Measurements from ENCODE around the gene KCNQ2. TPM values are rescaled to one million over a fixed set of nuclear protein-coding genes. Genes with fewer than 3 reads are reported as not detected.

Gene KCNQ2
- total and polyA plus RNA-seq, 10 of the 15 experiments (the other 5 are each of a cell fraction or from before 2014, with no cell fraction given) = 0.06 to 0.49 (median 0.26) TPM; not detected in 7

DNA sequence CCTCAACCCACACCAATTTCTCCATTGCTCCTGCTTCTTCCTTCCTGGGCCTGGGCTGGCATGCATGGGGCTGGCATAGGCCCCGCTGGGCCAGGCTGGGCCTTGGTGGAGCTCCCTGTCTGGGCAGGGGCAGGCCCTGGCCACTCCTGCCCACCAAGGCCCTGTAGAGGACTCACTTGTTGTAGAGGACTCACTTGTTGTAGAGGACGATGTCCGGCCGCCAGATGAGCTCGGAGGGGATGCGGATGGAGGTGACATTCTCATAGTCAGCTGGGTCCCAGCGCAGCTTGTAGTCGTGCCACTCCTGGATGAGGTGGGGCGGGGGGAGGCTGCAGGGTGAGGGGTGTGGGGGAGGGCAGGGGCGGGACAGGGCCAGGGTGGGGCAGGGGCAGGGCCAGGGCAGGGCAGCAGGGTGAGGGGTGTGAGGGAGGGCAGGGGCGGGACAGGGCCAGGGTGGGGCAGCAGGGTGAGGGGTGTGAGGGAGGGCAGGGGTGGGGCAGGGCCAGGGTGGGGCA is 116.6 kb downstream of the KCNQ2 start (continued):
- TF ChIP-seq BCL11A (IDR thresholded peaks at IDR 0.05; ENCODE audit: low read depth, low read length) (no peak), KAT2A (conservative IDR thresholded peaks at IDR 0.05; ENCODE audit: control insufficient read depth, low read depth, low read length) (no peak), CTCF (IDR thresholded peaks at IDR 0.05 in 2 of 3, conservative IDR thresholded peaks at IDR 0.05 in 1 of 3; ENCODE audit: control insufficient read depth in 2 of 3, extremely low read depth in 1 of 3, insufficient read depth in 1 of 3, low read depth in 3 of 3, low read length in 3 of 3) (no peak), MYB (IDR thresholded peaks at IDR 0.05; ENCODE audit: borderline replicate concordance, low read depth, low read length) (no peak)
- TF ChIP-seq, protein P1, sequence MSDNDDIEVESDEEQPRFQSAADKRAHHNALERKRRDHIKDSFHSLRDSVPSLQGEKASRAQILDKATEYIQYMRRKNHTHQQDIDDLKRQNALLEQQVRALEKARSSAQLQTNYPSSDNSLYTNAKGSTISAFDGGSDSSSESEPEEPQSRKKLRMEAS (IDR thresholded peaks at IDR 0.05; ENCODE audit: low read depth, low read length) = no peak

DNA sequence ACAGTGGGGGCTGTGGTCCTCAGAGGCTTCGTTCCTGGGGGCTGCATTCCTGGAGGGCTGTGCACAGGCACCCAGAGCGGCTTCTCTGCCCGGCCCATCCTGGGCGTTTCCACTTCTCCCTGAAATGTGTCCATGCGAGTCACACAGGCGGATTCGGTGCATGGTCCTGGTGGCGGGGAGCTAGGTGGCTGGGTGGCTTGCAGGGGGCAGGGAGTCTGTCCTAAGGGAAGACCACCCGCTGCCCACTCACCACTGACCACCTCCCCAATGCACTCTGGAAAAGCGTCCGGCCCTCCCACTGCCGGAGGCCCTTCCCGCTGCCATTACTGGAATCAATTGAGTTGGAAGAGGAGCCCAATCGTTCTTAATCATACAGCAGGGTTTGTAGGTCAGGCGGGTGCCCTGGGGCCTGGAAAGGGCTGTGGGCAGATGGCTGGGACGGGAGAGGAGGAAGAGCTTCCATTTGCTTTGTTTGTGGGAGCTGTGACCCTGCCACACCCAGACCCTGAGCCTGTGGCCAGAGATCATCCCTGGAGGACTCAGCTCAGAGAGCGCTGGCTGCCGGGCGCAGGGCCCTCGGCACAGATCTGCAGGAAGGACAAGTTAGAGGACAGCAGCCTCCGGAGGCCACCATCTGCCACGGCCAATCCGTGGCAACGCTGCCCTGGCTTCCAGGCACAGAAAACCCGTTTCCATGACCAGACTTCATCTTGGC is 117.7 kb downstream of the KCNQ2 start:
- DNase-seq (ENCODE audit: low read depth, low spot score) (no peak), FAIRE-seq (no peak), ATAC-seq (no peak)
- no peak overlapping the region for H3K27ac ChIP-seq (ENCODE audit: control insufficient read depth, insufficient read depth)
- H3K9me3 ChIP-seq (replicated peaks; ENCODE audit: control insufficient read depth, insufficient read depth, low read length) = no peaks in the 10 kb centered on the region; the same call in 2 of the 3 replicates
- ChIA-PET CTCF (no interaction called here), POLR2A (no interaction called here), RAD21 (ENCODE audit: unreplicated experiment) (no interaction called here), SMC1A (ENCODE audit: uncharacterized antibody, unreplicated experiment) (no interaction called here)
- H3K9ac ChIP-seq (ENCODE audit: control insufficient read depth, insufficient read depth, low read length) = no peak overlapping the region
- H3K4me2 ChIP-seq (ENCODE audit: control insufficient read depth, insufficient read depth) = no peak overlapping the region
- no peak for TF ChIP-seq TCF7 (IDR thresholded peaks at IDR 0.05; ENCODE audit: borderline replicate concordance)
- no peak for TF ChIP-seq STAT3 (IDR thresholded peaks at IDR 0.05; ENCODE audit: low read depth, low read length)
- TF ChIP-seq CTCF (IDR thresholded peaks at IDR 0.05 in 2 of 3, conservative IDR thresholded peaks at IDR 0.05 in 1 of 3; ENCODE audit: control insufficient read depth in 2 of 3, extremely low read depth in 1 of 3, insufficient read depth in 1 of 3, low read depth in 3 of 3, low read length in 3 of 3) = no peak
- H4K20me1 ChIP-seq (ENCODE audit: control insufficient read depth, insufficient read depth) = no peaks in the 10 kb centered on the region
- no TSS peak for BruUV-seq (replicated peaks)
- no peaks in the 10 kb centered on the region for H3K4me1 ChIP-seq (ENCODE audit: control insufficient read depth, insufficient read depth, low read length)
- in situ Hi-C loops (cut with MboI) = no loop called here
- intact Hi-C loops (cut with micrococcal nuclease; ENCODE audit: unreplicated experiment) = no loop called here
- H3K79me2 ChIP-seq (ENCODE audit: control insufficient read depth, insufficient read depth, low read length) = no peaks in the 10 kb centered on the region
- H3K36me3 ChIP-seq (ENCODE audit: control insufficient read depth in 2 of 2, insufficient read depth in 2 of 2, low read length in 1 of 2) = no peaks in the 10 kb centered on the region
- no peaks in the 10 kb centered on the region for H3K27me3 ChIP-seq (replicated peaks in 1 of 2; ENCODE audit: control insufficient read depth in 2 of 2, insufficient read depth in 2 of 2, low read length in 1 of 2)
- no peak overlapping the region for H2AFZ ChIP-seq (ENCODE audit: control insufficient read depth, low read depth, low read length)
- WGBS (ENCODE audit: insufficient coverage, insufficient replicate concordance, low lambda C conversion rate, missing lambda C conversion rate) = 49% methylated on average over 20 of the region's 25 CpGs
- no peak overlapping the region for H3K4me3 ChIP-seq
